Loucy (cell line): ENCODE measurements around the gene REPS2.

ENCODE experiments used
- EZH2phosphoT487 ChIP-seq: fragments of 200-600 bp; IDR thresholded peaks from 2 replicates; pipeline ENCODE4 v1.6.1; 2018; ENCODE audit warnings: antibody characterized with exemption, mild to moderate bottlenecking, moderate library complexity, borderline replicate concordance
- TF ChIP-seq, protein P1 (sequence below): fragments of 200-600 bp; sonication (generic); conservative IDR thresholded peaks from 2 replicates; pipeline ENCODE4 v1.5.1; 2014; ENCODE audit warnings: mild to moderate bottlenecking, antibody characterized with exemption, low read length

DNA sequence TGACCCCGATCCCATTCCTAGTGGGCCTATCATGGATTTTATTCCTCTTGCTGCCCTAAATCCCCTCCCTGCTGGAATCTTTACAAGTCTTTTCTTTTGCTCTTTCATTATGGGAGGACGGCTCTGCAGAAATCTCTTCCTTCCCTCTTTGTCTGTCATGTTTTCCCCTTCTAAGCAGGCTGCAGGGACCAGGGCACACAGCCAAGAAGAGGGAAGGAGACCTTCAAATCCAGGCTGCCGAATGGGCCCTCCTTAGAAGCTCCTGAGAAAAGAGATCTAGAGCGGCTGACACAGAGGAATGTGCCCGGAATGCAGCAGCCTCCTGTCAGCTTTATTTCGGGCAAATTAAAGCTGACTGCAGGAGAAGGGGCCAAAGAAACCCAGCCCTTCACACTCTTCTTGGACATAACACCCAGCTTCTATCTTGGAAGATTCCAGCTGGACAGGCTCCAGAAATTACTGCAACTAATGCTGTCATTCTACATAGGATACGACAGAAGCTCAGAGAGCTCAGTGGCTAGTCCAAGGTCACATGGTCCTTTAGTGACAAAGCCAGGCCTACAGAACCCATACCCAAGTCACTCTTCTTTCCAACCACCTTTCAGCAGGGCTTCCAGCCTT lies 240.8 kb downstream of the REPS2 start:
- TF ChIP-seq, protein P1, sequence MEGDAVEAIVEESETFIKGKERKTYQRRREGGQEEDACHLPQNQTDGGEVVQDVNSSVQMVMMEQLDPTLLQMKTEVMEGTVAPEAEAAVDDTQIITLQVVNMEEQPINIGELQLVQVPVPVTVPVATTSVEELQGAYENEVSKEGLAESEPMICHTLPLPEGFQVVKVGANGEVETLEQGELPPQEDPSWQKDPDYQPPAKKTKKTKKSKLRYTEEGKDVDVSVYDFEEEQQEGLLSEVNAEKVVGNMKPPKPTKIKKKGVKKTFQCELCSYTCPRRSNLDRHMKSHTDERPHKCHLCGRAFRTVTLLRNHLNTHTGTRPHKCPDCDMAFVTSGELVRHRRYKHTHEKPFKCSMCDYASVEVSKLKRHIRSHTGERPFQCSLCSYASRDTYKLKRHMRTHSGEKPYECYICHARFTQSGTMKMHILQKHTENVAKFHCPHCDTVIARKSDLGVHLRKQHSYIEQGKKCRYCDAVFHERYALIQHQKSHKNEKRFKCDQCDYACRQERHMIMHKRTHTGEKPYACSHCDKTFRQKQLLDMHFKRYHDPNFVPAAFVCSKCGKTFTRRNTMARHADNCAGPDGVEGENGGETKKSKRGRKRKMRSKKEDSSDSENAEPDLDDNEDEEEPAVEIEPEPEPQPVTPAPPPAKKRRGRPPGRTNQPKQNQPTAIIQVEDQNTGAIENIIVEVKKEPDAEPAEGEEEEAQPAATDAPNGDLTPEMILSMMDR = no peak
- no peak for TF ChIP-seq EZH2phosphoT487
